NCI-H1048 (cell line): ENCODE data around the gene RAB10.
"Not testable (repeated sequence)": the region's sequence is repeated elsewhere in the genome, so short reads cannot be mapped to it uniquely, and the experiment has no call there.

Experiments used
- DNase-seq: peaks from one replicate; lab custom pipeline; 2025; lab: John Stamatoyannopoulos, UW

Gene RAB10

GRCh38 chr2:26058390-26058789 is 24.5 kb downstream of the RAB10 start:
- no peak for DNase-seq

GRCh38 chr2:26059542-26059941 is 25.7 kb downstream of the RAB10 start:
- DNase-seq, result no peak

GRCh38 chr2:26061539-26061938 is 27.7 kb downstream of the RAB10 start:
- DNase-seq, result no peak

- DNase-seq, result no peak
Observed at GRCh38 chr2:26064846-26065245, 31.0 kb downstream of the RAB10 start.

GRCh38 chr2:26067186-26067974 is 33.5 kb downstream of the RAB10 start:
- DNase-seq, result no peak

- DNase-seq, result no peak
Observed at GRCh38 chr2:26067980-26068507, 34.2 kb downstream of the RAB10 start.

DNA sequence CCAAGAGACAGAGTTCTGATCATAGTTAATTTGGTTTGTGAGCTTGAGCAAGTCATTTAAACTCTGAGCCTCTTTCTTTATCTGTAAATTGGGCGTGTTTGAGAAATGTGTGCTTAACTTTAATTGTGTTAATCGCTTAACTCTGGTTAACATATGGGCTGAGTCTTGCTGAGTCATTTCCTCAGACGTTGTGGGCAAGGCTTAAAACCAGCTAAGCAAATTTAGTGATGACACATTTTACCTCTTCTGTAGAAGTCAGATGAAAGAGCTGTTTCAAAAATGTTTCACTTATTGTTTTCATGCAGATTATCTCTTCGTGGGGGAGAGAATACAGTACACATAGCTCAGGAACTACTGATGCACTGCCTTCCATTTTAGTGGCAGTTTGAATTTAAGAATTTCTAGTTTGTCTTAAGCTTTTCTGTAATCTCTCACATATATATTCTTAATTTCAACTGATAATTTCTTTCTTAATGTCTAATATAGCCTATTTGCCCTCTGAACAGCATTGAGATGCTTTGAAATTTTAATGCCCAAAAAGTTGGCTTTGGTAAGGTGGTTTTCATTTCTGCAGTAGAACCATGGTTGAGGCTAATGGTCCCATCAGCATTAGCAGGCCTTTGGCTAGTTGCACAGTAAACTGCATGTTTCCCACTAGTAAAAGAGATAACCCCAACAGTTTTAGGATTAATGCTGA is 34.9 kb downstream of the RAB10 start:
- no peak for DNase-seq

DNA sequence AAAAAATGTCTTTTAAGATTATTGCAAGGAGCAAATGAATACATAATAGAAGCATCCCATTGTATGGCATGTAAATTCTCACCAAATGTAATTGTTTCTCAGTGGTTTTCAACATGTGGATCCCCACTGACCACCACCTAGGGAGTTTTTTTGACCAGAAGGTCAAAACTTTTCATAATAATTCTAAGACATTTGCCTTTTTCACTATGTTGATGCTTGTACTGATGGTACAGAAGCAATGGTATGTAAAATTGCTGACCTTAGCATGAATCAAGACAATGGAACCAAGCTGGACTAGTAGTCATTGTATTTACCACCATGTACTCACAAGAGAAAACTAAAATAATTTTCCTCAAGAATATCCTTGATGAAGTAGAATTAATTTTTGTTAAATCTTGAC is 36.8 kb downstream of the RAB10 start:
- no peak for DNase-seq

GRCh38 chr2:26072925-26073768 is 39.3 kb downstream of the RAB10 start:
- DNase-seq, result no peak

DNA sequence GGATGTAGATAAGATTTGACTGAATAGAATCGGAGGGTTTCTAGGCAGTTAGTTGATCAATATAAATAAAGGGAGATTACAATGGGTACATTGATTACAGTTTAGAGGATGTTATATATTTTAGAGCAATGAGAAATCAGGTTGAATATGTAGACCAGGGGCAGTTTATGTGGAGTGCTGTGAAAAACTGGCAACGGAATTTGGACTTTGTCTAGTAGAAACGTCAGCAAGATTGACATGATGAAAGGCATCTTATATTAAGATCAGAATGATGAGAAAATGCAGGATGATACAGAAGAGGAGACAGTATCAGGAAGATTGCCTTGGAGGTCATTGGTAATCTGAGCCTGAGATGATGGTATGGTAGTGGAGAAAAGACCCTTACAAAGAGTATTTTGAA is 39.9 kb downstream of the RAB10 start:
- DNase-seq, result no peak

GRCh38 chr2:26074676-26075075 is 40.8 kb downstream of the RAB10 start:
- no peak for DNase-seq

DNA sequence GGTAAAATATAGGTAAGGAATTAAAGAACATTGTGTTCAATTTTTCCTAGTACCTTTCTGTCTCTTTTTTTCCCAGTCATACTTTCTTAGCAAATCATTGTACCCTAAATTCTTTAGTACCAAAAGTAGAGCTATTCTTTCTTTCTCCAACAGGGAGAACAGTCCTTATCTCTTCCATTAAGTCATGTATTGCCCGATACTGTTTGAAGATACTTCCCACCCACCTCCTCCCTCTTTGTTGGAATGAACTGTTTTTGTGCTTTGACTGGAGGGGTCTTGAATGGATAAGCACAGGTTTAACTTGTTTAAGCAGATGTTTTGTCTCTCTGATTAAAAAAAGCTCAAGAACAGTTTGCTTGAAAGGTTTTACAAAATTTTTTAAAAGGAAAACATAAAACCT is 41.3 kb downstream of the RAB10 start:
- no peak for DNase-seq

GRCh38 chr2:26076001-26076587 is 42.2 kb downstream of the RAB10 start:
- no peak for DNase-seq

- DNase-seq, result no peak
Observed at GRCh38 chr2:26077291-26077690, 43.4 kb downstream of the RAB10 start.

DNA sequence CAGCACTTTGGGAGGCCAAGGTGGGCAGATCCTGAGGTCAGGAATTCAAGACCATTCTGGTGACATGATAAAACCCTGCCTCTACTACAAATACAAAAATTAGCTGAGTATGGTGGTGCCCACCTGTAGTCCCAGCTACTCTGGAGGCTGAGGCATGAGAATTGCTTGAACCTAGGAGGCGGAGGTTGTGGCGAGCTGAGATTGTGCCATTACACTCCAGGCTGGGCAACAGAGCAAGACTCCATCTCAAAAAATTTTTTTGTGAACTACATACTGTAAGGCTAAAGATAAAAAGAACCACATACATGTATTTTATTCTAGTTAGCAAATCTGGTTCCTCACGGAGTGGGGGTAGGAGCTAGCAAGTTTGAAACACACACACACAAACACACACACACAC is 45.1 kb downstream of the RAB10 start:
- DNase-seq, result no peak

GRCh38 chr2:26080356-26080755 is 46.5 kb downstream of the RAB10 start:
- DNase-seq, result no peak

- DNase-seq, result not testable (repeated sequence)
Observed at GRCh38 chr2:26080925-26081324, 47.0 kb downstream of the RAB10 start.

DNA sequence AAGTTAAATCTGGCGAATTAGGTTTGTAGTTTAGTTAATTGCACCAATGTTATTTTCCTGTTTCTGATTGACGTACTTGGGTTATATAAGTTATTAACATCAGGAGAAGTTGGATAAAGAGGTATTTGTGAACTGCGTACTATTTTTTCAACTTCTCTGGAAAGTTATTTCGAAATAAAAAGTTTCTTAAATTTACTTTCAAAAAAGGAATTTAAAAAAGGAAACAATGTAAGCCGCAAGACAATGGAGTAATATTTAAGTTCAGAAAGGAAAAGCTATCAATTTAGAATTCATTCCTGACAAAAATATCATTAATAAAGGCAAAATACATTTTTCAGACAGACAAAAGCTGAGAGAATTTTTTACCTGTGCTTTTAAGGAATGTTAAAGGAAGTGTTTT is 47.7 kb downstream of the RAB10 start:
- no peak for DNase-seq

GRCh38 chr2:26086155-26086637 is 52.3 kb downstream of the RAB10 start:
- no peak for DNase-seq

- DNase-seq, result no peak
Observed at GRCh38 chr2:26086779-26087178, 52.9 kb downstream of the RAB10 start.

DNA sequence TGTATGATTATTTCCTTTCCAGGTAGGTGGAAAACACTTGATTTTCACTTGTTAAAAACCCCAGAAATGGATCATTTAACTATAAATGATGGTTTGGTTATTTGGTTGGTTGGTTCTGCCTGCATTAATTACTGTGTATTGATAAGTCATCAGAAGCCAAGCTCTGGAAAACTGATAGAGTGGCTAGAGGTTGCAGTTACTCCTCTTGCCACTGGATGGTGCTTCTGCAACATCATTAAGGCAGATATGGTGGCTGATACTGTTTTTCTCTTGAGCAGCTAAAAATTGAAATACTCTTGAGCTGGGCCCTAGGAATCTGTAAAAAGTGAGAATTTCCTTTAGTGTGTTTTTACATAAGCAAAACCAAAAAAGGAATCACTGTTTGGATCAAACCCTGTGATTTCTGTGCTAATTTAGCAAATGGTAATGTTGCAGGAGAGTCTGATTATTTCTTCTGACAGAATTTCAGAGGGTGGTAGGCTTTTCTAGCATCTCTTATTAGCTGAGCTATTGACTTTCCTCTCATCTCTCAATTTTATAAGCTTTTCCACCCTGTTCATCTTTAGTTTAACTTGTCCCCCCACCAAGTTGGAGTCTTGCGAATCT is 54.3 kb downstream of the RAB10 start:
- no peak for DNase-seq
